ENCODE measurements around the gene PPY. TPM values are rescaled to one million over a fixed set of nuclear protein-coding genes. Genes with fewer than 3 reads are reported as not detected.

PPY gene, protein sequence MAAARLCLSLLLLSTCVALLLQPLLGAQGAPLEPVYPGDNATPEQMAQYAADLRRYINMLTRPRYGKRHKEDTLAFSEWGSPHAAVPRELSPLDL
- not detected for polyA plus RNA-seq (2012; ENCODE audit: low read depth, missing spikeins)

DNA sequence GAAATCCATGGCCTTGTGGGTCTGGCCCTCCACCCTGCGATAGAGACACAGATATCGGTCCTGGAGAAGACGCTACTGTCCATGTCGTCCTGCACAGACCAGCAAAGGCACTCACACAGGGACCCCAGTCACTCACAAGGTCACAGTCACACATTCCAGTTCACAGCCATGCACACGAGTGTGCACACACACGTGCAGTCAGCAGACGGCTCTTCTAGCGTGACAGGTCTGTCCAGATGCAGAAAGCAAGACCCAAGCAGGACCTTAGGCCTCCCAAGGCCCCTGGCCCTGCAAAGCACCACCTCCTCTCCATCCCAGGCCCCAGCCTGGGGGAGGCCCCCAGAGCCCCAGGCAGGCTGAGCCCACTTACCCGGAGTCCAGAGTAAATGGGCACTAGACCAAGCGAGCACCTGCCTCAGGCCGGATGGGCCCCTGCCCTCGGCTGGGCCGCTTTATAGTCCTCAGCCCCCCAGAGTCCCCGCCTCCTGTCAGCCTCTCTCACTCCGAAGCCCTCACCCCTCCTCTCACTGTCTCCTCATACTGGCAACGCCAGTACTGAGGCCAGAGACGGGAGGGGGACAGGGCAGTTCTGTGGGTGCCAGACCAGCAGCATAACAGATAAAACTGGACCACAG is at the start of gene PPY:
TSS of gene PPY (minus strand) at position 426 of the 635 bp plus-strand sequence. CDS start 822 bp downstream, outside the sequence.
- no peak for DNase-seq (ENCODE audit: insufficient read length, low spot score)
- no peak for FAIRE-seq
- TF ChIP-seq POLR2AphosphoS5 (IDR thresholded peaks at IDR 0.05; ENCODE audit: low read depth, low read length) (no peak), TAF1 (IDR thresholded peaks at IDR 0.05; ENCODE audit: low read depth, low read length) (no peak), POLR2A (IDR thresholded peaks at IDR 0.05; ENCODE audit: low read depth, low read length) (no peak), POU2F2 (IDR thresholded peaks at IDR 0.05; ENCODE audit: low read depth, low read length) (no peak), SPI1 (IDR thresholded peaks at IDR 0.05; ENCODE audit: low read depth, low read length) (no peak), PAX5 (IDR thresholded peaks at IDR 0.05; ENCODE audit: insufficient read depth, low read length, severe bottlenecking) (no peak)

- DNase-seq (ENCODE audit: insufficient read length, low spot score) (no peak), FAIRE-seq (no peak)
- no peak for TF ChIP-seq POLR2AphosphoS5 (IDR thresholded peaks at IDR 0.05; ENCODE audit: low read depth, low read length)
- TF ChIP-seq SPI1 (IDR thresholded peaks at IDR 0.05; ENCODE audit: low read depth, low read length) = no peak
- no peak for TF ChIP-seq TAF1 (IDR thresholded peaks at IDR 0.05; ENCODE audit: low read depth, low read length)
- TF ChIP-seq POLR2A (IDR thresholded peaks at IDR 0.05; ENCODE audit: low read depth, low read length) = no peak
- no peak for TF ChIP-seq PAX5 (IDR thresholded peaks at IDR 0.05; ENCODE audit: insufficient read depth, low read length, severe bottlenecking)
Observed at GRCh38 chr17:43988301-43988700, 46.0 kb upstream of the PPY start.

DNA sequence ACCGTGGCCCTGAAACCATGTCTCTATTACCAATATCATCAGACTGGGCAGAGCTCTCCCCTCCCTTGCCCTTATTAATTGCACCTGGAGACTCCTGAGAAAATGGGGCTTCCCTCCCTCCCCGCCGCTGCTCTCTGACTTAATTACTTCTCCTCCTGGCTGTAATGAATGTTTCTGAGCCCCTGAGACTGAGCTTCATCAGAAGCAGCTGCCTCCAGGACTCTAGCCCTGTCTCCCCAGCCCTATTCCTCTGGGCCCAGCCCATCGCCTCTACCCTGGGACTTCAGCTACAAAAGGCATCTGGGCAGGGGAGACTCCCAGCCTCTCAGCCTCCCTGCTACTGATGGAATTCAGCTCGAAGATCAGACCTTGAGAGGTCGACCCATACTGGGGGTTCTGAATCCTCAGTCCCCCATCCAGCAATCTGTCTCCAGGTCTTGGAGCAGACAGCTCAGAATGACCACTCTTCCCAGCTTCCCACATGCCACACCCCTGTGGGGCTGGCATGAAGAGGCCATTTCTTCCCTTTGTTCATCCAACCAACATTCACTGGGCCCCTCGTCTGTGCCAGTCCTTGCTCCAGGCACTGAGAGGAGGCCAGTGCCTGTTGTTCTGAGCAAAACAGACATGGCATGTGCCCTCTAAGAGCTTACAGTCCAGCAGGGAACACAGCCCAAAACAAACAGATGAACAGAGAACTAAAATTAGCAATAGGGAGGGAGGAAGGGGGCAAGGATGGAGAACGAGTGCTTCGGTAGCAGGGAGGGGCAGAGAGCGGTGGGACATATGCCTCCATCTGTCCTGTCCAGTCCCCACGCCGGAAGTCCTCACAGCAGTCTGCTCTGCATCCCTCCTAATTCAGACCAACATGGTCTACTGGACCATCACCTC is 45.1 kb upstream of the PPY start:
- no peak for FAIRE-seq
- no peak for TF ChIP-seq SPI1 (IDR thresholded peaks at IDR 0.05; ENCODE audit: low read depth, low read length)
- no peak for TF ChIP-seq PAX5 (IDR thresholded peaks at IDR 0.05; ENCODE audit: insufficient read depth, low read length, severe bottlenecking)
- TF ChIP-seq TAF1 (IDR thresholded peaks at IDR 0.05; ENCODE audit: low read depth, low read length) = no peak
- no peak for DNase-seq (ENCODE audit: insufficient read length, low spot score)

DNA sequence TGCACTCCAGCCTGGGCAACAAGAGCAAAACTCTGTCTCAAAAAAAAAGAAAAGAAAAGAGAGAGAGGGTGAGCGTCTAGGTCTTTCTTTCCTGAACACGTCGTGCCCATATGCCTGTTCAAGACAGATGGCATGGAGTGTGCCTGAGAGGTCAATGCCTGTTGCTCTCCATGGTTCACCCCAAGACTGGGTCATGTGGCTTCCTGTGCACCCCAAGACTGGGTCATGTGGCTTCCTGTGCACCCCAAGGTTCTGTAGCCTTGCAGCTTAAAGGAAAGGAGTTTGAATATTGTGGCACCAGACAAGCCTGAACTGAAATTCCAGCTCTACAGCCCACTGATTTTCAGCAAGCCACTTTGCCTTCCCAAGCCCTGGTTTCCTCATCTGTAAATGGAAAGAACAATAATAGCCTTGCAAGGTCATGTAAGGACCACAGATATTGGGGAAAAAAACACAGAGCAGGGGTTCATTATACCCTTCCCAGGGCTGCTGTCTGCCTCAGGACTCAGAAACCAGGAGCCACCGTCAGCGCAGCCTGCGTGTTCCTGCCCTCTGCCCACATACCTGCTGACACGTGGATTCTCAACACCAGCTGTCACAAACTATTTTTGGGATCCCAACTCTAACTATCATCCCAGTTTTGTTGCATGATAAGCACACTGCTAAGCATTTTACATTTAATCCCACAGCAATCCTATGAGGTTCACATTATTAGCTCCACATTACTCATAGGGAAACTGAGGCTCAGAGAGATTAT is 44.1 kb upstream of the PPY start:
- FAIRE-seq = no peak
- no peak for TF ChIP-seq TAF1 (IDR thresholded peaks at IDR 0.05; ENCODE audit: low read depth, low read length)
- no peak for TF ChIP-seq POLR2A (IDR thresholded peaks at IDR 0.05; ENCODE audit: low read depth, low read length)
- TF ChIP-seq POU2F2 (IDR thresholded peaks at IDR 0.05; ENCODE audit: low read depth, low read length) = no peak
- TF ChIP-seq SPI1 (IDR thresholded peaks at IDR 0.05; ENCODE audit: low read depth, low read length) = no peak
- TF ChIP-seq POLR2AphosphoS5 (IDR thresholded peaks at IDR 0.05; ENCODE audit: low read depth, low read length) = no peak
- no peak for TF ChIP-seq PAX5 (IDR thresholded peaks at IDR 0.05; ENCODE audit: insufficient read depth, low read length, severe bottlenecking)
- DNase-seq (ENCODE audit: insufficient read length, low spot score) = no peak

GRCh38 chr17:43984521-43984920 is 42.2 kb upstream of the PPY start:
- TF ChIP-seq PAX5 (IDR thresholded peaks at IDR 0.05; ENCODE audit: insufficient read depth, low read length, severe bottlenecking) = no peak
- no peak for TF ChIP-seq POLR2A (IDR thresholded peaks at IDR 0.05; ENCODE audit: low read depth, low read length)
- TF ChIP-seq SPI1 (IDR thresholded peaks at IDR 0.05; ENCODE audit: low read depth, low read length) = no peak
- TF ChIP-seq TAF1 (IDR thresholded peaks at IDR 0.05; ENCODE audit: low read depth, low read length) = no peak
- TF ChIP-seq POU2F2 (IDR thresholded peaks at IDR 0.05; ENCODE audit: low read depth, low read length) = no peak
- no peak for TF ChIP-seq POLR2AphosphoS5 (IDR thresholded peaks at IDR 0.05; ENCODE audit: low read depth, low read length)
- DNase-seq (ENCODE audit: insufficient read length, low spot score) (no peak), FAIRE-seq (no peak)

DNA sequence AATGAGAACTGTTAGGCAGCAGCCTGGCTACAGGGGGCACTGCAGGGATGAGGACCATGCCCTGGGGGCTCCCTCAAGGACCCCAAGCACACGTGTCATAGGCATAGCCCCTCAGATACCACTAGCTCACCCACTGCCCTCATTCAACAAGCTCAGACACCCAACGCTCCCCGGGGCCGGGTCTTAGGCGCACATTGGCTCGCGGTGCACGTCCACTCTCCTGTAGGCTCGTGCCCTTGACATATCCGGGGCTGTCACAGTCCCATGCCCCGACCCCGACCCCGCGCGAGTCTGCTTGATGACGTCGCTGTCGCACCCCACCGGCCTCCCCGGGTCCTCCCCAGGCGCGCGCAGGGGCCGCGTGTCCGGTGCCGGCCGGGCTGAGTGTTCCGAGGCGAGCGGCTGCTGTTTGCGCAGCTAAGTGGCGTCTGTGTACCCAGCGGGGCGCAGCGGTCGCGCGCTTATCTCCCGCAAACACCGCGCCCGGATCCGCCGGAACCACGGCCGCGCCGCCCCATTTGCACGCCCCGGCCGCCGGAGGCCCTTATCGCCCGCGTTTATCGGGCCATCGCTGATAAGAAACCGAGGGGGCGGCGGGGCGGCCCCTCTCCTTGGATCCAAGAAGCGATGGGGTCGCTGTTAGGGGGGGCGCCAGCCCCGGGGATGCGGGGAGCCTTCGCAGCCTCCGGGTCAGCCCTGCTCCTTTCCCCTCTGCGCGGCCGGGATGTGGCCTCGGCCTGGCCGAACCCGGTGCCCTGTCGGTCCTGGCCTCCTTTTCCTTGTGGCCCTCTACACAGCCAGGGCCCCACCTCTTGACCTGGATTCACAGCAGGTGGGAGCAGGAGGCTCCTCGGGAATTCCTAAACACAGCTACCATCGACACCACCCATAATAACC is 41.5 kb upstream of the PPY start:
- TF ChIP-seq PAX5 (IDR thresholded peaks at IDR 0.05; ENCODE audit: insufficient read depth, low read length, severe bottlenecking) (no peak), TAF1 (IDR thresholded peaks at IDR 0.05; ENCODE audit: low read depth, low read length) (no peak), POLR2AphosphoS5 (IDR thresholded peaks at IDR 0.05; ENCODE audit: low read depth, low read length) (no peak), SPI1 (IDR thresholded peaks at IDR 0.05; ENCODE audit: low read depth, low read length) (no peak), POU2F2 (IDR thresholded peaks at IDR 0.05; ENCODE audit: low read depth, low read length) (no peak), POLR2A (IDR thresholded peaks at IDR 0.05; ENCODE audit: low read depth, low read length) (no peak)
- DNase-seq (ENCODE audit: insufficient read length, low spot score) (no peak), FAIRE-seq (no peak)

- TF ChIP-seq POU2F2 (IDR thresholded peaks at IDR 0.05; ENCODE audit: low read depth, low read length) = no peak
- no peak for TF ChIP-seq POLR2A (IDR thresholded peaks at IDR 0.05; ENCODE audit: low read depth, low read length)
- no peak for TF ChIP-seq TAF1 (IDR thresholded peaks at IDR 0.05; ENCODE audit: low read depth, low read length)
- TF ChIP-seq PAX5 (IDR thresholded peaks at IDR 0.05; ENCODE audit: insufficient read depth, low read length, severe bottlenecking) = no peak
- TF ChIP-seq SPI1 (IDR thresholded peaks at IDR 0.05; ENCODE audit: low read depth, low read length) = no peak
- no peak for TF ChIP-seq POLR2AphosphoS5 (IDR thresholded peaks at IDR 0.05; ENCODE audit: low read depth, low read length)
- no peak for DNase-seq (ENCODE audit: insufficient read length, low spot score)
- no peak for FAIRE-seq
Observed at GRCh38 chr17:43983196-43983514, 40.9 kb upstream of the PPY start.

- FAIRE-seq = no peak
- DNase-seq (ENCODE audit: insufficient read length, low spot score) = no peak
- TF ChIP-seq TAF1 (IDR thresholded peaks at IDR 0.05; ENCODE audit: low read depth, low read length) (no peak), POLR2A (IDR thresholded peaks at IDR 0.05; ENCODE audit: low read depth, low read length) (no peak), POU2F2 (IDR thresholded peaks at IDR 0.05; ENCODE audit: low read depth, low read length) (no peak), SPI1 (IDR thresholded peaks at IDR 0.05; ENCODE audit: low read depth, low read length) (no peak), PAX5 (IDR thresholded peaks at IDR 0.05; ENCODE audit: insufficient read depth, low read length, severe bottlenecking) (no peak), POLR2AphosphoS5 (IDR thresholded peaks at IDR 0.05; ENCODE audit: low read depth, low read length) (no peak)
Observed at GRCh38 chr17:43982171-43982570, 39.9 kb upstream of the PPY start.
